NCI-H748 (cell line): ENCODE results near the gene MBD3L1.

Experiments
- DNase-seq: peaks from one replicate; lab custom pipeline; 2025; ENCODE audit not compliant: unreplicated experiment; lab: John Stamatoyannopoulos, UW

The MBD3L1 gene

DNA sequence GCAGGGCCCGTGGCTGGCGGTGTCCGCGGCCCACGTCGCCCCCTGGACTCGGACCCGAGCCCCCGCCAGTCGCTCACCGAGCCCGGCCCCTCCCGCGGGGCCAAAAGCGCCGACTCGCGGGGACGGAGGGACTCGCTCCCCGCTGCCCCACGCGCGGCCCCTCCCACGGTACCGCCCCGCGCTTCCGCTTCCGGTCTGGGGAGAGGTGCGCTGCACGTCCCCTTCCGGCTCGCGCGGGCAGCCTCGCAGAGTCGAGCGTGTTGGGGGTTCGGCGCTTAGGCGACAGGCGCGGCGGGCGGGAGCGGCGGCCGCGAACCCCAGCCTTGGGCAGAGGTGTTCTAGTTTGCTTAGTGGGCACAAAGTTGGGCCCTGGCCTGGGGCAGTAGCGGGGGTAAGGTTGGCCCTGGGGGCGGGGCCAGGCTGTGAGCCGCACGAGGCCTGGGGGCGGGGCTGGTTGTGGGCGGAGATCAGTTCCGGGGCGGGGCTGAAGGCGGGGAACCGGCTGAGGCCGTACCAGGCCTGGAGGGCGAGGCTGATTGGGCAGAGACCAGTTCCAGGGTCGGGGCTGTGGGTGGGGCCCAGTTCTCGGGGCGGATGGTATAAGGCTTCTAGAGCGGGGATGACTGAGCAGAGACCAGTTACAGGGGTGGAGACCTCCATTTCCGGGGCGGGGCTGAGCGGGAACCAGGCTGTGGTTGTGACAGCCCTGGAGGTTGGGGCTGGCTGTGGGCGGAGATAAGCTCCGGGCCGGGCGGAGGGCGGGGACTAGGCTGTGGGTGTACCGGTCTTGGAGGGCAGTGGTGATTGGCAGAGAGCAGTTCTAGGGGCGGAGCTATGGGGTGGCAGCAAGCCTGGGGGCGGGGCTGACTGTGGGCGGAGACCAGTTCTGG is at the start of gene MBD3L1, which contains the start of gene ZNF558:
Gene MBD3L1, plus strand, starts transcription at position 246 of the 890 bp plus-strand sequence. CDS start 10,302 bp downstream, outside the sequence.
Gene ZNF558, minus strand, starts transcription at position 173 of the 890 bp plus-strand sequence. CDS start 9,645 bp downstream, outside the sequence.
- DNase-seq: peak; percentile 95

DNA sequence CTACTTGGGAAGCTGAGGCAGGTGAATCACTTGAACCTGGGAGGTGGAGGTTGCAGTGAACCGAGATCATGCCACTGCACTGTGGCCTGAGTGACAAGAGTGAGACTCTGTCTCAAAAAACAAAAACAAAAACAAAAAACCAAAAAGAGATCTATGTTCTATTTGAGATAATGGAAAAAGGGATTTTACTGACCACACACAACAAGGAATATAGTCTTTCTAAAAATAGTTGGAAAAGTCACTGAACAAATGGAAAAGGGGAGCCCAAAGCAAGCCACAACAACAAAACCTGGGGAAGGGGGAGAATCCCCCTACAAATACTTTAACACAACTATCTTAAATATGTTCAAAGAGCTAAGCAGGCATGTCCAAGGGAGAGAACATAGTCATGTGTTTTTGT is 37.4 kb upstream of the MBD3L1 start:
- no peak for DNase-seq

DNA sequence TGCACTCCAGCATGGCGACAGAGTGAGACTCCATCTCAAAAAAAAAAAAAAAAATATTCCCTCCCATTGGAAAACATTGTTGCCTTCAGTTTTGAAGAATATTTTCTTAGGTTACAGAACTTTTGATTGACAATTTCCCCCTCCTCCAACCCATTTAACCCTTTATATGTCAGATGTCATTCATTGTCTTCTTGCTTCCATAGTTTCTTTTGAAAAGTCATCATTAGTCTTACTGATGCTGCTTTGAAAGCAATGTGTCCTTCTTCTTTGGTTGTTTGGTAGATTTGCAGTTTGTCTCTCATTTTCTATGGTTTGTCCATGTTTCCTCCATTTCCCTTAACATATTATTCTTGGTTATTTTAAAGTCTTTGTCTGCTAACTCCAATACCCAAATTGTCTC is 25.5 kb upstream of the MBD3L1 start:
- no peak for DNase-seq

DNA sequence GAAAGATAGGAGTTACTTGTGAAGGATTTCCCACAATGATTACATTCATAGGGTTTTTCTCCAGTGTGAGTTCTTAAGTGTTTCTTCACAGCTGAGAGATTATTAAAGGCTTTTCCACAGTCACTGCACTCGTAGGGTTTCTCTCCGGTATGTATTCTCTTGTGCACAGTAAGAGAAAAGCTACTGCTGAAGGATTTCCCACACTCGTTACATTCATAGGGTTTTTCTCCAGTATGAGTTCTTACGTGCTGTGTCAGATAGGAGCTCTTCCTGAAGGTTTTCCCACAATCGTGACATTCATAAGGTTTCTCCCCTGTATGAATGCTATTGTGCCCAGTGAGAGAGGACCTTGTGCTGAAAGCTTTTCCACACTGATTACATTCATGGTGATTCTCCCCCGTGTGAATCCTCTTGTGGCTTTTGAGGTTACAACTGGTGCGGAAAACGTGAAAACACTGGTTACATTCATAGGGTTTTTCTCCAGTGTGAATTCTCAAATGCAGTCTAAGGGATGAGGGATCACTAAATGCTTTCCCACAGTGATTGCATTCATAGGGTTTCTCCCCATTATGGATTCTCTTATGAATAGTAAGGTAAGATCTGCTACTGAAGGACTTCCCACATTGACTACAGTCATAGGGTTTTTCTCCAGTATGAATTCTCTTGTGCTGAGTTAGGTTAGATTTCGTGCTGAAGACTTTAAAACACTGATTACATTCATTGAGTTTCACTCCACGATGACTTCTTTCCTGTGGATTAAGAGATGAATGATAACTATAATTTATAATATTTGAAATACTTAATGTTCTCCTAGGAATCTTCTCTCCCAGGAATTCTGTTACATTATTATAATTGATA is 20.6 kb upstream of the MBD3L1 start:
- no peak for DNase-seq

DNA sequence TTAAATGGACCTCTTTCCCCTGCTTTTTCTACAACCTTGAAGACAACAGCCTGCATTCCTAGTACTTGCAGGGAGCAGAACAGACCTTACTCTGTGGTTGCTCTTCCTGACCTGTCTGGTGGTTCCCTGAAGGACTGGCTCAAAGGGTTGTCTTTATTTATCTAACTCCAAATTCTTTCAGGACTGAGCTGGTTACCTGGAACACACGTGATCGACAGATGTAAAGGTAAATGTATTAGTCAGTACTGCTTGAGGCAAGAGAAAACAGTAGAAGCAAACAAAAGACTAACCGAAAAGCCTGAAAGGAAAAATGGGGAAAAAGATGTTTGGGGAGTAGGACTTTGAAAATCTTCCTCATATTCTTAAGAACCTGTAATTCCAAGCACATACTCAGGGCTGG is 18.0 kb upstream of the MBD3L1 start:
- DNase-seq: no peak

DNA sequence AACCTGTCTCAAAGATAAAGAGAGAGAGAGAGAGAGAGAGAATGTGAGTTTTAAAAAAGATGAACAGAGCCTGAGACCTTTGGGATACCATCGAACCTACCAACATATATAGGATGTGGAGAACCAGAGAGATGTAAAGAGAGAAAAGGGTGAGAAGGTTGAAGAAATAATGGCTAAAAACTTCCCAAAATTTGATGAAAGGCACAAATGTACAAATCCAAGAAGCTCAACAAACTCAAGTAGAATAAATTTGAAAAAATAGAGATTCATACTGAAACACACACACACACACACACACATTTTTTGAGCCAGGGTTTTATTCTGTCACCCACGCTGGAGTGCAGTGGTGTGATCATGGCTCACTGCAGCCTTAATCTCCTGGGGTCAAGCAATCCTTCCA is 16.4 kb upstream of the MBD3L1 start:
- DNase-seq: no peak

DNA sequence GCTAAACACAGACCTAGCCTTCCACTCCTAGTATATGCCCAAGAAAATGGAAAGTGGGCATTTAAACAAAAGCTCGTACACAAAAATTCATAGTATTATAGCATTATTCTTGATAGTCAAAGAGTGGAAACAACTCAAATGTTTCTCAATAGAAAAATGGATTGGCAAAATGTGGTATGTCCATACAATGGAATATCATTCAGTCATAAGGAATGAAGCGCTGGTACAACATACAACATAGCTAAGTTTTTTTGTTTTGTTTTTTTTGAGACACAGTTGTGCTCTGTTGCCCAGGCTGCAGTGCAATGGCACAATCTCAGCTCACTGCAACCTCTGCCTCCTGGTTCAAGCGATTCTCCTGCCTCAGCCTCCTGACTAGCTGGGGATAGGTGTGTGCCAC is 11.9 kb upstream of the MBD3L1 start:
- DNase-seq: no peak

DNA sequence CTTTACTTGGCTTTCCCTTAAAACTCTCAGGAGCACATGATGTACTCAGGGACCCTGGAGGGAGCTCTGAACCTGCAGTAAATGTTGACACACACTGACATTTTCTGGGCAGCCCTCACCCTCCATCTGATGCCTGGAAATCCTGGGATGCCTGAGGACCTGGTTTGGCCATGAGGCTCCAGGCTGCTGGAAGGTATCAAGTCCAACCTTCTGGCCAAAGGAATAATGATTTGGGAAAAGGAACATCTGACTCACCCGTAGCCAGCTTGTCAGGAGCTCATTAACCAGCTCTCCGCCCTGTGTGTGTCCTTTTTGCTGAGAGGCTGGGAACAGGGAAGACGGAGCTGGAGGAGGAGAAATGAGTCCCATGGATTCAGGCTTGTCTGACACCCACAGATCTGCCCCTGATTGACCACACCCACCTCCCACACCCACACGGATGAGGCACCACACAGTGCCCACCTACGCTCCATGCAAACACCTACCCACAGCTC is 10.4 kb upstream of the MBD3L1 start:
- DNase-seq: no peak

DNA sequence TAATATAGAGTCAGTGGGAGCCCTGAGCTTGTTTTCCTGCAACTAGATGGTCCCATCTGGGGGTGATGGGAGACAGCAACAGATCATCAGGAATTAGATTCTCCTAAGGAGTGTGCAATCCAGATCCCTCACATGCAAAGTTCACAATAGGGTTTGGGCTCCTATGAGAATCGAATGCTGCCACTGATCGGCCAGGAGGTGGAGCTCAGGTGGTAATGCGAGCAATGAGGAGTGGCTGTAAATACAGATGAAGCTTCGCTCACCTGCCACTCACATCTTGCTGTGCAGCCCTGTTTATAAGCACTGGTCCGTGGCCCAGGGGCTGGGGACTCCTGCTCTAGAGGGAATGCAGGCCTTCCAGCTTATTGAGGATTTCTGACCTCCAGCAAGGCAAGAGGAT is 5.8 kb upstream of the MBD3L1 start:
- DNase-seq: no peak

DNA sequence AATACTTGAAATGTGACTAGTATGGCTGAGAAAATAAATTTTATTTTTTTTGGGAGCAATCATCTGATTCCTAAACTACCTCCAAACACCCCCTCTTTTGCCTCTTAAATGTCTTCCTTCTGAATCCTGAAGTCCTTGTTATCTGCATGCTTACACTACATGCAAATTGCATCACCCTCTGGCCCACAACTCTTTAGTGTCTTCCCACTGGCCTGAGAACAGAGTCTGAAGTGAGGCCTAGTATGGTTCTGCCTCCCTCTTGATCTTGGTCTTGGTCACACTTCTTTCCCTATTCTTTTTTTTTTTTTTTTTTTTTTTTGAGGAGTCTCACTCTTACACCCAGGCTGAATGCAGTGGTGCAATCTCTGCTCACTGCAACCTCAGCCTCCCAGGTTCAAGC is 4.9 kb upstream of the MBD3L1 start:
- DNase-seq: no peak

DNA sequence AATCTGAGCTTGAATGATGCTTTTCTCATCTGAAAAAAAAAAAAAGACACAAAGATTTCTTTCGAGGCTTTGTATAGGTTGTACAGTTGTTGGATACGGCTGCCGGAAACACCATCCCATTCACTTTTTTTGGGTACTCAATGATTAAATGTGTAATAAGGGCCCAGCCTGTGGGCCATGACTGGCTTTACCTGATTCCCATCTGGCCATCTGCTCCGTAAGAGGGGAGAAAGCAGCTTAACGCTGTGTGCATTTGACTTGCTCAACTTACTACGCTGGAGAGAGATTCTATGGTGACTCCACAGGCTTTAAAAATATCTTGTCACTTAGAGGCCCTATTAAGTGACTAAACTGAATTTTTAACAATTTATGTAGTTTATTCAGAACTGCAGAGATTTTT is 804 bp upstream of the MBD3L1 start:
- DNase-seq: no peak

DNA sequence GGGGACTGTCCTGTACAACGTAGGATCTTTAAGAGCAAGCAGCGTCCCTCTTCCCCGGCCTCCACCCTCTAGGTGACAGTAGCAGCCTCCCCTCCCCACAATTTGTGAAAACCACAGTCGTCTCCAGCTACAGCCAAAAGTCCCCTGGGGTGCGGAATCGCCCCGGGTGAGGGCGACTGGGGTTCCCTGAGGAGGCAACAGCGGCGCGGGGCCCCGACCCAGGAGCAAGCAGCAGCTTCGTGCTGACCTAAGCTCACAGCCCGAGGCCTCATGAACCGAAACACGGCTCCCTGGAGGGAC is 395 bp upstream of the MBD3L1 start:
- DNase-seq: no peak

DNA sequence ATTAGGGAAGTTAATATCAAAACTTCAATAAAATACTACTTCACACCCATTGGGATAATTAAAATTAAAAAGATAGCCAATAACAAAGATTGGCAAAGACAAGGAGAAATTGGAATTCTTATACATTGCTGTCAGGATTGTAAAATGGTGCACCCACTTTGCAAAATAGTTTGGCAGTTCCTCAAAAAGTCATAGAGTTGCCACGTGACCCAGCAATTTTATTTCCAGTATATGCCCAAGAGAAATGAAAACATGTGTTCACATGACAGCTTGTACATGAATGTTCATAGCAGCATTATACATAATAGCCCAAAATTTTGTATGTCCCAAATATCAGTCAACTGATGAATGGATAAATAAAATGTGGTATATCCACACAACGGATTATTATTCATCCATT is 3.3 kb downstream of the MBD3L1 start:
- no peak for DNase-seq

DNA sequence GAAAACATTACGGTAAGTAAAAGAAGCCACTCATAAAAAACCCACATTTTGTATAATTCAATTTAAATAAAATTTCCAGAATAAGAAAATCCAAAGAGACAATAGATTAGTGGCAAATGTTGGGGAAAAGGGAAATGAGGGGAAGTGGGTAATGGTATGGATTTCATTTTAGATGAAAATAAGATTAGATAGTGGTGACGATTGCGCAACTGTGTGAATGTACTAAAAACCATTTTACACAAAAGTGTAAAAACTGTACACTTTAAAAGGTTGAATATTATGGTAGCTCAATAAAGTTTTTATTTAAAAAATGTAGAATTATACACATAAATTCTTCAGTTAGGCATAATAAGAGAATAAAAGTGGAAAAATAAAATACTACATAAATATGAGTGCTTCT is 3.7 kb downstream of the MBD3L1 start:
- no peak for DNase-seq

DNA sequence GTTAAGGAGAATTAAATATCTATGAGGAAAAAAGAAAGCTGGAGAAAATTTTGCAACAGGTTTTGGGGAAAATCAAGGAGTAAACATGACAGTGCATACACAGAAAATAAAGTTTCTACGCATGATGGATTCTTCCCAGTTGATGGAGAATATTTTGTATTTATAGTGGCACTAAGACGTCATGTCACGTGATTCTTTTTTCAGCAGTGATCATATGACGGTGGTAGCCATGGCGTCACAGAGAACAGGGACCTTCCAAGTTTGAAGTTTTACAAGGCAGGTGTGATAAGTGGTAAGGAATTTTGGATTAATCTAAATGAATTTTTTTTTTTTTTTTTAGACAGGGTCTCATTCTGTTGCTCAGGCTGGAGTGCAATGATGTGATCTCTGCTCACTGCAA is 8.5 kb downstream of the MBD3L1 start:
- DNase-seq: no peak

DNA sequence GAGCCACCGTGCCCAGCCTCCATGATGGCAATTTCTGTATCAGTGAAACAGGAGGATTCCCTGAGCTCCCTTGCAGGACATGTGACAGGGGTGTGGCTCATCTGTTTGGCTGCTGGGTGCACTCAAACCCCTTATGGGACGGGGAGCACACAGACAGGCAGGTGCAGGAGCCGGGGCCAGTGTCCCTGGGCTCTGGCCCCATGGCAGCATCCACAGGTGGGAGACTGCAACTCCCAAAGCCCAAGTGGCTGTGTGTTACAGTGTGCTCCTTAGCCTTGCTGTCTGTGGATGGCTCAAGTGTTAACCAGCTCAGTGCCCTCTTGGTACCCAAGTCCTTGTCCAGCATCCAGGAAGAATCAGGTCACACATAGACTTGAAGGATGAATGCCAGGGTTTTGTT is 14.6 kb downstream of the MBD3L1 start:
- DNase-seq: no peak

DNA sequence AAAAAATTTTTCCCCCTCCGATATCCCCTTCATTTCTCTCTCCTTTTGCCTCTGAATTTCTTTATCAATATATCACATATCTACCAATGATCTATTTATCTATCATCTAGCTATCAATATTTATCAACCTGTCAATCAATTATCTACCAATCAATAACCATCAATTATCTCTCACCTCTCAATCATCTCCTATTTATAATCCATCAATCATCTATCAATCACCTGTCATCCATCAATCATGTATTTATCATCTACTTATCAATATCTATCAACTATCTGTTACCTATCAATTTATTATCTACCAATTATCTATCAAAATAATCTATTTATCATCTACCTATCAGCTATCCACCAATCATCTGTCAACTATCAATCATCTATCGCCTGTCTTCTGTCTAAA is 17.1 kb downstream of the MBD3L1 start:
- DNase-seq: no peak

DNA sequence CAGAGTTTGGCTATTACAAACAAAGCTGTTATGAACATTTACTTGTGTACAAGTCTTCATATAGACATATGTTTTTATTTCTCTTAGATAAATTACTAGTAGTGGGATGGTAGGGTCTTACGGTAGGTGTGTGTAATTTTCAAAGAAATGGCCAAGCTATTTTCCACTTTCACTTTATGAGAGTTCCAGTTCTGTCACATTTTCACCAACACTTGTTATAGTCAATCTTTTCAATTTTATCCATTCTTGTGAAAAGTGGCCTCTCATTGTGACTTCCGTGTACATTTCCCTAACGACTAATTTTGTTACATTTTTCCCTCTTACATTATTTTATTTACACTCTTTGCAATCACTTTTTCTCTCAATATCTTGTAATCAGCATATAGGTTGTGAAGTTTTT is 18.3 kb downstream of the MBD3L1 start:
- DNase-seq: no peak

DNA sequence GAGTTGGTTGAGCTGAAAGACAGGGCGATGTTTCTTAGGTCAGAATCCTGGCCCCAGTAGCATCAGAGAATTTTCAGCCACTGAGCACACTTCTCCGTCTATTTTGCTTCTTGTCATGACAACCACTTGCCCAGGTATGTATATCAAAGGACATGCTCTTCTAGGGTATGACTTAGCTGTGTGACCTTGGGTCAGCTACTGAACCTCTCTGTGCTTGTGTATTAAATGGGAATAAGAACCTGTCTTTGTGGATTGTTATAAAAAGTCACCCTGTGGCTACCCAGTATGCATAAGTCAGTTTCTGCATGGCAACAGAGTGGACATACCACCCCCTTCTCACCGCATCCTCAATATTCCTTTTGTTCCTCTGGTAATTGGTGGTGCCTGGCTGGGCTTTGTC is 26.1 kb downstream of the MBD3L1 start:
- DNase-seq: no peak

DNA sequence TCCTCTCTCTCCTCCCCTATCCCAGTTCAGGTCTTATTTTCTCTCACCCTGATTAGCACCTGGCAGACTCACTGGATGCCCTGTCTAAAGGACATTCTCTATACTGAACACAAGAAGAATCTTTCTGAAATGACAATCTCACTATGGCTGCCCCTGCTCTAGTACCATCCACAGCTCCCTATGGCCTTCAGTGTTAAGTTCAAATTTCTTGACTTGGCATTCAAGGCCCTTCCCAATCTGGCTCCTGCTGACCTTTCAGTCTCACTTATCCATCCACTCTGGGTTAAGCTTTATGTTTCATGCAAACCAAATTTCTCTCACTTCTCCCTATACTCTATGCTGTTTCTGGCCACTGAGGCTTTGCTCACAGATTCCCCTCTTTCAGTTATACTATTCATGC is 34.2 kb downstream of the MBD3L1 start:
- no peak for DNase-seq

DNA sequence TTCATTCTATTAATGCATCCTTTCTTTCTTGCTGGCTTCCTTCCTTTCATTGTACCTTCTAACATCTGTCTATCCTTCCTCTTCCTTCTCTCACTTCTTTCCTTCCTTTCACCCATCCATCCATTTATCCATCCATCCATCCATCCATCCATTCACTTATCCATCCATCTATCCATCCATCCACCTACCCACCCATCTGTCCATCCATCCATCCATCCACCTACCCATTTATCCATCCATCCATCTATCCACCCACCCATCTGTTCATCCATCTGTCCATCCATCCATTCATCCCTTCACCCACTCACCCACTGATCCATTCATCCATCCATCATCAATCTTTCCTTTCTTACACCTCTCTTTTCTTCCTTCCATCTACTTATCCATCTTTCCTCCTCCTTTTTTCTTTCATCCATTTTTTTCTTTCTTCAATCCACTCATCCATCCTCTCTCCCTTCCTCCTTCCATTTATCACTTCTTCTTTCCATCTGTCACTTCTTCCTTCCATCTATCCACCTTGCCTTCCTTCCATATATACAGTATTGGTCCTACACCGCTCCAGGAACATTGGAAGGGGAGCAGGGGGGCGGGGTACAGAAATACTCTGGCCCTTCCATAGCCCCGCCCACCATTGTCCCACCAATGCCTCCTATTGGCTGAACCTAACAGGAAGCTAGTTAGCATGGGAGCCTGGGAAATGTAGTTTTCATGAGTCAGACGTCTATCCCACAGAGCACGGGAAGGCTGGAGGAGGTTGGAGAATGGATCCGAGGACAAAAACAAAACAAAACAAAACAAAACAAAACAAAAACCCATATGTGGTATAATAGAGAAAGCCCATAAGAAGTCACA is 45.9 kb downstream of the MBD3L1 start:
- no peak for DNase-seq
